GM10847 (cell line): ENCODE data around the gene PIK3CD.

Source experiments
- POLR2A ChIP-seq: IDR thresholded peaks from 2 replicates; pipeline ENCODE4 v1.6.1; 2011; ENCODE audit not compliant: insufficient read length; ENCODE audit errors: extremely low read depth

PIK3CD gene

GRCh38 chr1:9689011-9689706 lies 37.6 kb downstream of the PIK3CD start:
- peak; percentile 14 for TF ChIP-seq POLR2A

DNA sequence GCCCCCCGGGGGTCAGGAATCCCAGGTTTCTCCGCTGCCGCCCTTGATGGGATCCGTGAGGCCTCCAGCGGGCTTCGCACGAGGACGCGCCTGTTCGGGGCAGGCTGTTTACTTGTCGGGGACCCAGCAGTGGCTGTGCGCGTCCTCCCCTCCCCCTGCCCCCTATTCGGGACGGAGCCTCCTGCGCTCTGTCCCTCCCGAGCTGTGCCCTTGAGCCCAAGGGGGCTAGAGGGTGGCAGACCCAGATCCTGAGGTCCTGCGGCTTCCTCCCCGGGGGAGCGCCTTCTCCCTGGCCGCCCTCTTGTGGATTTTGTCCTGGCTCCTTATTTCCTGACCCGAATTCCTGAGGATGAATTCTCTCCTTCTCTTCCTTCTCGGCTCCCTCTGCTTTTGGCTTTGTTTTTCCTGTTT lies 38.4 kb downstream of the PIK3CD start:
- TF ChIP-seq POLR2A, result no peak

DNA sequence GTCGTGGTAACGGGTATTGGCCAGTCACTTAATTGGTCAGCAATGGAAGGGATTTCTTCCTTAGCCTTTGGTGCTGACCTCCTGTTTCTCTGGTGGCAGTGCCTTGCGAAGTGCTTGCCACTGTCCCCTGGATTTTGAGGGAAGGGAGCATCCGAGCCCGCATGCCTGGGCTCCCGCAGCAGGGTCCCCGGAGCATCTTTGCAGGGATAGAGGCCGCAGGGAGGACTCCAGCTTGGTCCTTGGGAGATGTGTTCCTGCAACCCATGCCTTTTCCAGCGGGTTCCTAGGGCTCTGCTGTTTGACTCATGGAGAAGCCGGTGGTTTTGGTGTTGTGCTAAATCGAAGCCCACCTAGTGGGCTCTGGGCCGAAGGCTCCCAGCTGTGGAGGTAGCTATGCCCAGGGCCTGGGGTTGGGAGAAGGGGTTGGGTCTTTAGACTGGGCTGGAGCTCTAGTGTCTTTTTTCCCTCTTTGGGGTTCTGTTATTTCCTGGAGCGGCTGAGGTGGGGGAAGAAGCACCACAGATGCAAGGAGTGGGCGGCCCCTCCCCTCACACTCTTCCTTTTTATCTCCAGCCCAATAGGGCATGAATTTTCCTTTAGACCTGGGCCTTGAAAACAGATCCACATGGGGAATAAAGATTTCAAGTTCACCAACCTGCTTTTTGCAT lies 39.0 kb downstream of the PIK3CD start:
- TF ChIP-seq POLR2A, result no peak

- no peak for TF ChIP-seq POLR2A
Measured at GRCh38 chr1:9691108-9691445, 39.5 kb downstream of the PIK3CD start.

DNA sequence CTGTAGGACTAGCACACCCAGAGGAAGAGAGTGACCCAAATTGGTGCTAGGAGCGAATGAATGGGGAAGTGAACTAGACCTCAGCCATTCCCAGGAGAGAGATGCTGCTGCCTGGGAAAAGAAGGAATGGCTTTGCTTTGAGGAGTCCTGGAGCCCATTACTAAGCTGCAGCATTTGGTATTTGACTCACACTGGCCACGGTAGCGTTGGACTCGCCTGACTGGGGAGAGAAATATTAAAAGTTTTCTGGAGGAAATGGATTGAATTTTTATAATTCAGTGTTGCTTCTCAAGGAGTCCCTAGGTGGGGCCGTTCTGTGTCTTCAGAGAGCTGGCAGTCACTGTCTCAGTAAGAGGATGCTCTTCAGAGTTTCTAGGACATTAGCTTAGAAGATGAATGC lies 40.2 kb downstream of the PIK3CD start:
- TF ChIP-seq POLR2A, result no peak

DNA sequence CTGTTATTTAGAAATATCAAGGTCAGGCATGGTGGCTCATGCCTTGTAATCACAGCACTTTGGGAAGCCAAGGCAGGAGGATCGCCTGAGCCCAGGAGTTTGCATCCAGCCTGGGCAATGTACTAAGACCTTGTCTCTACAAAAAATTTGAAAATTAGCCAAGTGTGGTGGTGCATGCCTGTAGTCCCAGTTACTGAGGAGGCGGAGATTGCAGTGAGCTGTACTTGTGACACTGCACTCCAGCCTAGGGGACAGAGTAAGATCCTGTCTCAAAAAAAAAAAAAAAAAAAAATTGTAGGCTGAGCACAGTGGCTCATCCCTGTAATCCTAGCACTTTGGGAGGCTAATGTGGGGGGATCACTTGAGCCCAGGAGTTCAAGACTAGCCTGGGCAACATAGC lies 45.3 kb downstream of the PIK3CD start:
- no peak for TF ChIP-seq POLR2A

DNA sequence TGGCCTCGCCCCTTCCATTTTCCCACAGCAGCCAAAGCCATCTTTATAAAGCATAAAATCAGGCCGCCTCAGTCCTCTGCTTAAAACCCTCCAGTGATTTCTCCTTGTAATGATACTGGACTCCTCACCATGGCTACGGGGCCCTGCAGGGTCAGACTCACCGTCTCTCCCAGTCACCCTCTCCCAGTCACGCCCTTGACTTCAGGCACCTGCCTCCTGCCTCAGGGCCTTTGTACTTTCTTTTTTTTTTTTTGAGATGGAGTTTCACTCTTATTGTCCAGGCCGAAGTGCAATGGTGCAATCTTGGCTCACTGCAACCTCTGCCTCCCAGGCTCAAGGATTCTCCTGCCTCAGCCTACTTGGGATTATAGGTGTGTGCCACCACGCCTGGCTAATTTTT lies 47.8 kb downstream of the PIK3CD start:
- TF ChIP-seq POLR2A, result no peak

- no peak for TF ChIP-seq POLR2A
Measured at GRCh38 chr1:9700340-9700739, 48.8 kb downstream of the PIK3CD start.

DNA sequence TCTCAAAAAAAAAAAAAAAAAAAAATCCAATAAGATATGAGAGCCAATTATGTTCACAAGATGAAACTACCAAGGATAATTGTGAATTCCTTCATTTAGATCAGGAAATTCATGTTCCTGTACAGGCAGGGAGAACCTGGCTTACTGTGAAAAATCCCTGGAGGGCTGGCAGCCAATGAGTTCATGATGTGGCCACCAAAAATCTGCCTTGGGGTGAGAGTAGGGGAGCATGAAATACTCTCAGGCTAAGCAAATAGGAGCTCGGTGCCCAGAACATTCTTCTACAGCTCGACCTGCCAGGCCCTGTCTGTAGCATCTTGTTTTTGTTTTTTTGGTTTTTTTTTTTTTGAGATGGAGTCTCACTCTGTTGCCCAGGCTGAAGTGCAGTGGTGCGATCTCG lies 50.1 kb downstream of the PIK3CD start:
- TF ChIP-seq POLR2A, result no peak

- TF ChIP-seq POLR2A, result no peak
Measured at GRCh38 chr1:9703165-9703509, 51.6 kb downstream of the PIK3CD start.

GRCh38 chr1:9703681-9704080 lies 52.1 kb downstream of the PIK3CD start:
- no peak for TF ChIP-seq POLR2A

- TF ChIP-seq POLR2A, result no peak
Measured at GRCh38 chr1:9705337-9706093, 54.0 kb downstream of the PIK3CD start.

GRCh38 chr1:9706178-9706577 lies 54.6 kb downstream of the PIK3CD start:
- no peak for TF ChIP-seq POLR2A

DNA sequence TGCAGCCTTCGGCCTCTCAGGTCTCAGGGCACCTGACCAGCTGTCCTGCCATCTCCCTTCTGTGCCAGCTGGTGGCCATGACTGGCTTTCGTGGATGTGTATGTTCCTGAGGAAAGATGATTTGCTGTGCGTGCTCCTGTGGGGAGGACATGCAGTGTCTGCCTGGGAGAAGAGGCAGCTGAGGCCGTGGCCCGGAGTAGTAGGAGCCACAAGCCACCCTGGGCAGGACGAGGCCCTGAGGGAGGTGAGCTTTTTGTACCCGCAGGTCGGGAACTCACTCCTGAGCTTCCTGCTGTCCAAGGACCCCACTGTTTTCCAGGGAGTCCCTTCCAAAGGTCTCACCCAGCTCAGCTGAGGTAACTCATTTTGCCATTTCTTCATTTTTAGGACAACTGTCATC lies 58.5 kb downstream of the PIK3CD start:
- no peak for TF ChIP-seq POLR2A

DNA sequence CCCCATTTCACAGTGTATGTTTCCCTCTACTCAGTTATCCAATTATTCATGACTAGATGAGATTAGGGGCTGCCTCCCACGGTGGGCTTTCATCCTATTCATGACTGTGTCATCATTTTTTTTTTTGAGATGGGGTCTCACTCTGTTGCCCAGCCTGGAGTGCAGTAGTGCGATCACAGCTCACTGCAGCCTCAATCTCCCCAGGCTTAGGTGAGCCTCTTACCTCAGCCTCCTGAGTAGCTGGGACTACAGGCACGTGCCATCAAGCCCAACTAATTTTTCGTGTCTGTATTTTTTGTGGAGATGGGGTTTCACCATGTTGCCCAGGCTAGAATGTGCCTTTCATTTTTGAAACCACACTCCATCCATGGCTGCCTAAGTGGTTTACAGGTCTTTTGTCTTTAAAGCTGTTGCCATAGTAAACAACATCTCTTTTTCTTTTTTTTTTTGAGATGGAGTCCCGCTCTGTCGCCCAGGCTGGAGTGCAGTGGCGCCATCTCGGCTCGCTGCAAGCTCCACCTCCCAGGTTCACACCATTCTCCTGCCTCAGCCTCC lies 60.0 kb downstream of the PIK3CD start:
- no peak for TF ChIP-seq POLR2A

DNA sequence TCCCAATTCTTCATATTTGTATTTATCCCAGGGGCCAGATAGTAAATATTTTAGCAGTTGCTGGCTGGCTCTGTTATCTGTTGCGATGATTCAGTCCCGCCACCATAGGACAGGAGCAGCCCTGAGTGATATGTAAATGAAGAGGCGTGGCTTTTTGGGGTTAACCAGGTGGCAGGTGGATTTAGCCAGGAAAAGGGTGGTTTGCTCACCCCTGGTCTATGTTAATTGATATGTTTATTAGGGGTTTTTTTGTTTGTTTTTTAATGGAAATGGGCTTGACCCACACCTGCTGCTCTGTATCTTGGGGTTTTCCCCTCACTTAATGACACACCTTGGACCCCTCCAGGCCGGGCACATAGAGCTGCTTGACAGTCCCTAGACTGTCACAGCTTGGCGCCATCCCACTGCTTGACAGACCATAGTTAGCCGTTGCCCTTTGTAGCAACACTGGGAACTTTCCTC lies 62.8 kb downstream of the PIK3CD start:
- TF ChIP-seq POLR2A, result no peak
